HepG2 (cell line): ENCODE measurements around the gene PRKG1.

Experiments
- RFX3 ChIP-seq: IDR thresholded peaks from 2 replicates; pipeline ENCODE4 v1.6.1; 2016; ENCODE audit warnings: missing biosample characterization, missing genetic modification reagents
- ZBTB26 ChIP-seq: IDR thresholded peaks from 2 replicates; pipeline ENCODE4 v1.6.1; 2016; ENCODE audit warnings: missing compliant biosample characterization, missing genetic modification reagents, borderline replicate concordance
- ZNF7 ChIP-seq: IDR thresholded peaks from 2 replicates; pipeline ENCODE4 v1.6.1; 2016; ENCODE audit warnings: missing biosample characterization, missing genetic modification reagents
- TF ChIP-seq, protein P1 (sequence below): sonication (generic); formaldehyde crosslinking; IDR thresholded peaks from 2 replicates; pipeline ENCODE4 v1.4.0; 2020; ENCODE audit warnings: missing genetic modification reagents
- TF ChIP-seq, protein P2 (sequence below): sonication (generic); formaldehyde crosslinking; IDR thresholded peaks from 2 replicates; pipeline ENCODE4 v1.5.0; 2020; ENCODE audit warnings: mild to moderate bottlenecking, missing genetic modification reagents, moderate library complexity

DNA sequence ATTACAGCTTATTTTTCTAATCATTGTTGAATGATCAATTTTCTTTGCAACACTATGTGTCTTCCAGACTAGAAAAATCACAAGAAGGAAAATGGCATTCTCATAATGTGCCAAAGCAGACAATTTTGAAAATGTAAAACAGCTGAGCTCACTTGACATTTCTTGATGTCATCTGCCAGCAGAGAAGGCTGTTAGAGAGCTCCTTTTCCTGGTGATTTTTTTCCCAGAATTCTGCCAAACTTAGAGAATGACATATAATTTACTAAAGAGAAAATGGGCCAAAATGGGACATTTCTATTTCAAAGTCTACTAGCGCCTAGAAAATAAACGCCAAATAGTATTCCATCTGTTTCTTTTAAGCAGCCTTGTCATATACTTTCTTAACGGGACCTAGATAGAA is 714.0 kb downstream of the PRKG1 start:
- no peak for TF ChIP-seq ZNF7
- TF ChIP-seq, protein P1, sequence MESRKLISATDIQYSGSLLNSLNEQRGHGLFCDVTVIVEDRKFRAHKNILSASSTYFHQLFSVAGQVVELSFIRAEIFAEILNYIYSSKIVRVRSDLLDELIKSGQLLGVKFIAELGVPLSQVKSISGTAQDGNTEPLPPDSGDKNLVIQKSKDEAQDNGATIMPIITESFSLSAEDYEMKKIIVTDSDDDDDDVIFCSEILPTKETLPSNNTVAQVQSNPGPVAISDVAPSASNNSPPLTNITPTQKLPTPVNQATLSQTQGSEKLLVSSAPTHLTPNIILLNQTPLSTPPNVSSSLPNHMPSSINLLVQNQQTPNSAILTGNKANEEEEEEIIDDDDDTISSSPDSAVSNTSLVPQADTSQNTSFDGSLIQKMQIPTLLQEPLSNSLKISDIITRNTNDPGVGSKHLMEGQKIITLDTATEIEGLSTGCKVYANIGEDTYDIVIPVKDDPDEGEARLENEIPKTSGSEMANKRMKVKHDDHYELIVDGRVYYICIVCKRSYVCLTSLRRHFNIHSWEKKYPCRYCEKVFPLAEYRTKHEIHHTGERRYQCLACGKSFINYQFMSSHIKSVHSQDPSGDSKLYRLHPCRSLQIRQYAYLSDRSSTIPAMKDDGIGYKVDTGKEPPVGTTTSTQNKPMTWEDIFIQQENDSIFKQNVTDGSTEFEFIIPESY, result no peak
- no peak for TF ChIP-seq ZBTB26 (CRISPR knock-in tag)
- TF ChIP-seq, protein P2, sequence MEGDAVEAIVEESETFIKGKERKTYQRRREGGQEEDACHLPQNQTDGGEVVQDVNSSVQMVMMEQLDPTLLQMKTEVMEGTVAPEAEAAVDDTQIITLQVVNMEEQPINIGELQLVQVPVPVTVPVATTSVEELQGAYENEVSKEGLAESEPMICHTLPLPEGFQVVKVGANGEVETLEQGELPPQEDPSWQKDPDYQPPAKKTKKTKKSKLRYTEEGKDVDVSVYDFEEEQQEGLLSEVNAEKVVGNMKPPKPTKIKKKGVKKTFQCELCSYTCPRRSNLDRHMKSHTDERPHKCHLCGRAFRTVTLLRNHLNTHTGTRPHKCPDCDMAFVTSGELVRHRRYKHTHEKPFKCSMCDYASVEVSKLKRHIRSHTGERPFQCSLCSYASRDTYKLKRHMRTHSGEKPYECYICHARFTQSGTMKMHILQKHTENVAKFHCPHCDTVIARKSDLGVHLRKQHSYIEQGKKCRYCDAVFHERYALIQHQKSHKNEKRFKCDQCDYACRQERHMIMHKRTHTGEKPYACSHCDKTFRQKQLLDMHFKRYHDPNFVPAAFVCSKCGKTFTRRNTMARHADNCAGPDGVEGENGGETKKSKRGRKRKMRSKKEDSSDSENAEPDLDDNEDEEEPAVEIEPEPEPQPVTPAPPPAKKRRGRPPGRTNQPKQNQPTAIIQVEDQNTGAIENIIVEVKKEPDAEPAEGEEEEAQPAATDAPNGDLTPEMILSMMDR, result no peak
- no peak for TF ChIP-seq RFX3
